ENCODE measurements around the gene PCGF3. TPM values are rescaled to one million over a fixed set of nuclear protein-coding genes. Genes with fewer than 3 reads are reported as not detected.
"Not testable (repeated sequence)": the region's sequence is repeated elsewhere in the genome, so short reads cannot be mapped to it uniquely, and the experiment has no call there.

The PCGF3 gene
- total RNA-seq, 1 donor from 2014 or later, result 33.2 TPM

DNA sequence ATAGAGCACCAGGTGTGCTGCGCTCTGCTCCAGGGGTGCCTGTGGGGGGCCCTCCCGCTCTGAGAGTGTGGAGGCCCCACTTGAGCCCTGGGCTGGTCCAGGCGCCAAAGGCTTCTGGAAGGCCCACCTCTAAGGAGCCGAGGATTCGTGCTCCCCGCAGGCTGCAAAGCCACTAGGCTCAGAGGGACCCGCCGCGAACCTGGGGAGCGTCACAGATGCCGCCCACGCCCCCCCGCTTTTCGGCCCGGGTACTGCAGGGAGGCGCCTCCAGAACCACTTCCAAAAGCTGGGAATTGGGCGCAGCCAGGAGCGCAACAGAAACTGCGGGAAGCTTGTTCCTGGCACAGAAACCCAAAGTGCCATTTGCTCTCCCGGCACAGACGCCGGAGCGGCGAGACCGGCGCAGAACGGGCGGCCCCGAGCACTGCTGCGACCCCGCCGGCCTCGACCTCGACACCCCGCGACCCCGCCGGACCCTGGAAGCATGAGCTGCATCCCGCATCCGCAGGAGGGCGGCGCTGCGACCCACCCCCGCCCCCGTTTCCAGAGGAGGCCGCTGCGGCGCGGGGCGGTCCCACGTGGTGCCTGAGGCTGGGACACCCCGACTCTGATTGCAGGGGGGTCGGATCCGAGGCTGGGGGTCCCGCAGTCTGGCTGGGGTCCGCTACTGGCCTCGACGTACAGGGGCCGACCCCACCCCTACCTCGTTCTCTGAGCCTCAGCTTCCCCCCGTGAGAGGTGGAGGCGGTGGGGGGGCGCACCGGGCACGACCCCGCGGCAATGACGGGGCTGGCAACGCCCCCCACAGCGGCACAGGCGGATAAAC lies 89.5 kb downstream of the PCGF3 start:
- no peak for DNase-seq (ENCODE audit: low read depth in 2 of 2)

DNA sequence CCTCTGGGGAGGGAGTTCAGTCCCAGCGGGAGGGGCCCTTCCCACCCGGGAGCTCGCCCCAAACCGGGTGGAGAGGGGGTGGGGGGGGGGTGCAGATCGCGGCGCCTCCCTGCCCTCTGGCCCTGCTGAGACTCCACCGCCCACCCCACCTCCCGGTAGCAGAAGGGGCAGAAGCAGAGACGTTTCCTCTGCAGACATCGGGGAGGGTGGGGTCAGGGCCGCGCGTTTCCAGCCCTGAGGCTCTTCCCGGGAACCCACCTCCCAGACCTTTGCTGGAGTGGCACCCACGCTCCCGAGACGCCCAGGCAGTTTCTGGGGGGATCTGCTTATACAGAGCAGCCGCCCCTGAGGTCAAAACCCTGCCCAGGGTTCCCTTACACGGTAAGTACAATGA lies 90.1 kb downstream of the PCGF3 start:
- no peak for DNase-seq (ENCODE audit: low read depth in 2 of 2)

GRCh38 chr4:796206-796605 lies 90.6 kb downstream of the PCGF3 start:
- no peak for DNase-seq (ENCODE audit: low read depth in 2 of 2)

- no peak for DNase-seq (ENCODE audit: low read depth in 2 of 2)
Measured at GRCh38 chr4:797066-797465, 91.4 kb downstream of the PCGF3 start.

- no peak for DNase-seq (ENCODE audit: low read depth in 2 of 2)
Measured at GRCh38 chr4:801436-802124, 95.9 kb downstream of the PCGF3 start.

- no peak for DNase-seq (ENCODE audit: low read depth in 2 of 2)
Measured at GRCh38 chr4:803884-804283, 98.3 kb downstream of the PCGF3 start.

GRCh38 chr4:804804-805203 lies 99.2 kb downstream of the PCGF3 start:
- DNase-seq (ENCODE audit: low read depth in 2 of 2), result no peak

- DNase-seq (ENCODE audit: low read depth in 2 of 2), result not testable (repeated sequence)
Measured at GRCh38 chr4:806979-807378, 101.3 kb downstream of the PCGF3 start.

GRCh38 chr4:807792-808191 lies 102.2 kb downstream of the PCGF3 start:
- DNase-seq (ENCODE audit: low read depth in 2 of 2), result no peak

- DNase-seq (ENCODE audit: low read depth in 2 of 2), result no peak
Measured at GRCh38 chr4:808860-809570, 103.4 kb downstream of the PCGF3 start.

- no peak for DNase-seq (ENCODE audit: low read depth in 2 of 2)
Measured at GRCh38 chr4:813900-814299, 108.3 kb downstream of the PCGF3 start.

GRCh38 chr4:814312-814850 lies 108.7 kb downstream of the PCGF3 start:
- DNase-seq (ENCODE audit: low read depth in 2 of 2), result no peak

GRCh38 chr4:815464-816146 lies 110.0 kb downstream of the PCGF3 start:
- DNase-seq (ENCODE audit: low read depth in 2 of 2), result no peak

- no peak for DNase-seq (ENCODE audit: low read depth in 2 of 2)
Measured at GRCh38 chr4:818106-818921, 112.7 kb downstream of the PCGF3 start.

DNA sequence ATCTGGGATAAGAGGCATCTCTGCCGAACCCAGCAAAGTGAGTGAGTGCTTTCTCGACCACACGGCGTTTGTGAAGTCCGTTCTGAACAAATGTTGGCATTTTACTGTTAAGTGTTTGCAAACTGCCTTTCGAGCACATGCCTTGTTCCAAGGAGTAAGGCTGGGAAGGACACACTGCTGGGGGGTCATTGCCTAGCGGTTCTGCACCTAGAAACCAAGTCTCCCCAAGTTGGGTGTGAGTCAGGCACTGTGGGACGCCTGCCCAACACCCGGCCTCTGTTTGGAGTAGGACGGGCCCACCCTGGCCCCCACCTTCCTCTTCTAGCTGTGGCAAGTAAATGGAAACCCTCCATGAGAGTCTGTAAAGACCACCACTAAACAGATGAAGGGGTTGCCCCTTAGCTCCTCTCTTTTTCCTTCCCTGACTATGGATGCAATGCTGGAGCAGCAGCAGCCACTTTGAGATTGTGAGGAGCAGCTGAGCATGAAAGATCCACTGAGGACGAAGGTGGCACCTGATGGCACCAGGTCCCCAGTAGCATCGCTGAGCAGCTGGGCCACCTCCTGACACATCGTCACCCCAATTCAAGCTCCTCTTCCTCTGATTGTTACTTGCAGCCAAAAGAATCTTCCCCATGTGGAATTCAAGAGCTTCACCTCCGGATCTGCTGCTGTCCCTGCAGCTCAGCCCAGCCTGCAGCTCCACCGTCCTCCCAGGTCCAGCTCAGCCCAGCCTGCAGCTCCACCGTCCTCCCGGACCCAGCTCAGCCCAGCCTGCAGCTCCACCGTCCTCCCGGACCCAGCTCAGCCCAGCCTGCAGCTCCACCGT lies 114.0 kb downstream of the PCGF3 start:
- DNase-seq (ENCODE audit: low read depth in 2 of 2), result no peak

Other genes starting within 250 kb of the PCGF3 start
- gene ZNF721, start 206.7 kb upstream of the PCGF3 start, total RNA-seq, result 23.7 and 25.9 TPM in 2 replicates
- 30.3 and 42.4 TPM in 2 replicates for gene PIGG, start 206.6 kb upstream of the PCGF3 start, total RNA-seq
- gene TMEM271, start 129.5 kb upstream of the PCGF3 start, total RNA-seq, result not detected in 2 replicates
- 3.2 and 9.5 TPM in 2 replicates for gene PDE6B, start 80.3 kb upstream of the PCGF3 start, total RNA-seq
- gene ATP5ME, start 31.6 kb upstream of the PCGF3 start, total RNA-seq, result 141 and 209 TPM in 2 replicates
- 11.2 and 16.7 TPM in 2 replicates for gene MYL5, start 31.3 kb upstream of the PCGF3 start, total RNA-seq
- gene SLC49A3, start 16.7 kb upstream of the PCGF3 start, total RNA-seq, result 4.4 and 9.7 TPM in 2 replicates
- under 0.01 TPM in 1 of 2 replicates, not detected in the other for gene CPLX1, start 120.3 kb downstream of the PCGF3 start, total RNA-seq
- gene GAK, start 226.5 kb downstream of the PCGF3 start, total RNA-seq, result 45.1 and 77.1 TPM in 2 replicates
- gene TMEM175, start 226.6 kb downstream of the PCGF3 start, total RNA-seq, result 7.6 and 13.8 TPM in 2 replicates